C4-2B (cell line): ENCODE measurements around the gene PFN3.
"Not testable (repeated sequence)": the region's sequence is repeated elsewhere in the genome, so short reads cannot be mapped to it uniquely, and the experiment has no call there.

Experiments
- H3K27ac ChIP-seq: fragments of 450-650 bp; 2 replicates; pipeline ENCODE4 v1.5.1; 2017
- ZFX ChIP-seq: fragments of 450-650 bp; IDR thresholded peaks from 2 replicates; pipeline ENCODE4 v1.6.1; 2017
- TF ChIP-seq, protein P1 (sequence below): fragments of 450-650 bp; conservative IDR thresholded peaks from 2 replicates; pipeline ENCODE4 v1.5.1; 2017; ENCODE audit warnings: mild to moderate bottlenecking

Gene PFN3

DNA sequence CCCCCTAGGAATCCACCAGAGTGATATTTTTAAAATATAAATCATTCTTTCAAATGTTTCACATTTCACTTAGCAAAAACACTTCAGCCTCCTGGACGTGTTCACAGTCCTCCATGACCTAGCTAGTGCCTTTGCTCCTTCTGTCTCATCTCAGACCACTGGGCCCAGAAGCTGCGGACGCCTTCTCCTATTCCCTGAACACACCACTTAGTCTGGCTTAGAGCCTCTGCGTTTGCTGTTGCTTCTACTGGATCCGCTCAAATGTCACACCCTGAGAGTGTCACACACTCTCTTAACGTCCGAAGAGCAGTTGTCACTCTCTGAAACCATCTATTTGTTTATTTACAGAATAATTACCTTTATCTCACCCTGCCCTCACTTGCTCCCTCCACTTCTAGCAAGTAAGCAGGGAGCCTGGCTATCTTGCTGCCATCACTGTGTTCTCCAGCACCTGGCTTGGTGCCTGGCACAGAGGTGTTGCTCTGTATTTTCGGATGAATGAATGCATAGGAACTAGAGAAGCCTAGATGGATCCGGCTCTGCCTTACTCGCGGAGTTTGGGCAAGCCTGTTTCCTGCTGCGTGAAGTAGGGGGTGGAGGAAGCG lies 24.8 kb upstream of the PFN3 start:
- peak overlapping the region; percentile 85 for H3K27ac ChIP-seq
- TF ChIP-seq, protein P1, sequence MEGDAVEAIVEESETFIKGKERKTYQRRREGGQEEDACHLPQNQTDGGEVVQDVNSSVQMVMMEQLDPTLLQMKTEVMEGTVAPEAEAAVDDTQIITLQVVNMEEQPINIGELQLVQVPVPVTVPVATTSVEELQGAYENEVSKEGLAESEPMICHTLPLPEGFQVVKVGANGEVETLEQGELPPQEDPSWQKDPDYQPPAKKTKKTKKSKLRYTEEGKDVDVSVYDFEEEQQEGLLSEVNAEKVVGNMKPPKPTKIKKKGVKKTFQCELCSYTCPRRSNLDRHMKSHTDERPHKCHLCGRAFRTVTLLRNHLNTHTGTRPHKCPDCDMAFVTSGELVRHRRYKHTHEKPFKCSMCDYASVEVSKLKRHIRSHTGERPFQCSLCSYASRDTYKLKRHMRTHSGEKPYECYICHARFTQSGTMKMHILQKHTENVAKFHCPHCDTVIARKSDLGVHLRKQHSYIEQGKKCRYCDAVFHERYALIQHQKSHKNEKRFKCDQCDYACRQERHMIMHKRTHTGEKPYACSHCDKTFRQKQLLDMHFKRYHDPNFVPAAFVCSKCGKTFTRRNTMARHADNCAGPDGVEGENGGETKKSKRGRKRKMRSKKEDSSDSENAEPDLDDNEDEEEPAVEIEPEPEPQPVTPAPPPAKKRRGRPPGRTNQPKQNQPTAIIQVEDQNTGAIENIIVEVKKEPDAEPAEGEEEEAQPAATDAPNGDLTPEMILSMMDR, result no peak
- no peak for TF ChIP-seq ZFX

DNA sequence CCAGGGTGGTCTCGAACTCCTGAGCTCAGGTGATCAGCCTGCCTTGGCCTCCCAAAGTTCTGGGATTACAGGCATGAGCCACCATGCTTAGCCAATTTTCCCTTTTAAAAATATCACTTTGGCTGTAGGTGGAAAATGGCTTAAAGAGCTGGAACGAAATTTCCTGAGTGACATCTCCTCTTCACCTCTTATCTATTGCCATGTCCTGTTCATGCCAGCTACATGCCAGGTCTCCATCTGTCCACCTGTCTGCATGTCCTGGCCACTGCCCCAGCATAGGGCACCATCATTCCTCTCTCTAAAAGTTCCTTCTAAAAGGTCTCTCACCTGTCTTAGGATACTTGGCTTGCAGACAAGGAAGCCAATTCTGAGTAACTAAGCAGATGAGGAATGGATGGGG lies 23.2 kb upstream of the PFN3 start:
- H3K27ac ChIP-seq, result no peak overlapping the region
- TF ChIP-seq, protein P1, result no peak
- no peak for TF ChIP-seq ZFX

DNA sequence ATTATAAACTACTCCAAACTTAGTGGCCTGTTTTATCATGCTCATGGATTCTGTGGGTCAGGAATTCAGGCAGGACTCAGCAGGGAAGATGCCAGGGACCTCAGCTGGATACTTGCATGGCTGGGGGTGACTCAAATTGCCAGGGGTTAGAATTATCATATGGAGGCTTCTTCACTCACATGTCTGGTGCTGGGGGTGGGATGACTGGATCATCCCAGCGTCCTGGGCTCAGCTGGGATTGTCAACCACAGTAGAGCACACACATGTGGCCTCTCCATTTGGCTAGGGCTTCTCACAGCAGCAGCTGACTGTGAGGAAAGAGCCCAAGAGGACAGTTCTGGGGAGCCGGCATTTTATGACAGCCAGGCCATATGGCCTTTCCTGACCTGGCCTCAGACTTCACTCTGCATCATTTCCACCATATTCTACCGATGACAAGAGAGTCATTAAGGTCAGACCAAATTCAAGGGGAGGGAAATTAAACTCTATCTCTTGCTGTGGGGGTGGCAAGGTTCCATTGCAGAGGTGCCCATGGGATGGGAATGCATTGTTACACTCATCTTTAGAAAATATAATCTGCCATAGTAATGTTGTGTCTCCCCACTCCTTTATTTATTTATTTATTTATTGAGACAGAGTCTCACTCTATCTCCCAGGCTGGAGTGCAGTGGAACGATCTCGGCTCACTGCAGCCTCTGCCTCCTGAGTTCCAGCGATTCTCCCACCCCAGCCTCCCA lies 20.8 kb upstream of the PFN3 start:
- no peak overlapping the region for H3K27ac ChIP-seq
- no peak for TF ChIP-seq ZFX
- TF ChIP-seq, protein P1, result no peak

DNA sequence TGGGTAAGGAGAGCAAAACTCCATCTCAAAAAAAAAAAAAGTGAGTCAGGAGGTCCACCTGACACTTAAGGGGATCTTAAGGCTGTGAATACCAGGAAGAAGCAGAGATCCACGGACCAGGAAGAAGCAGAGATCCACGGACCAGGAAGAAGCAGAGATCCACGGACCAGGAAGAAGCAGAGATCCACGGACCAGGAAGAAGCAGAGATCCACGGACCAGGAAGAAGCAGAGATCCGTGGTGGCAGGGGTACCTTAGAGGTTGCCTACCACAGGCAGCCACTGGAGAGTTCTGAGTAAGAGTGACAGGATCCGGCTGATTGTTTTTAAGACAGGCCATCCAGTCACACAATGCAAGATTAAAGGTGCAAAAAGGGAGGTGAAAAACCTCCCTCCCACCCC lies 20.0 kb upstream of the PFN3 start:
- H3K27ac ChIP-seq, result not testable (repeated sequence)

DNA sequence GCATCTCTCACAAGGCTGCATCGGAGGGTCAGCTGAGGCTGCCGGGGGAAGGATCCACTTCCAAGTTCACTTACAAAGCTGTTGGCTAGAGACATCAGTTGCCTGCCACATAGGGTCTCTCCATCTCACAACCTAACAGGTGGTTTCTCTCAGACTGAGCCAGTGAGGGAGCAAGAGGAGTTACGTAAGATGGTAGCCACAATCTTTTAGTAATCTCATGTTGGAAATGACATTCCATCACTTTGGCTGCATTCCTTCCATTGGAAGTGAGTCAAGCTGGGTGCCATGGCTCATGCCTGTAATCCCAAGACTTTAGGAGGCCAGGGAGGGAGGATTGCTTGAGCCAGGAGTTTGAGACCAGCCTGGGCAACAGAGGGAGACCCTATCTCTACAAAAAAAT lies 18.6 kb upstream of the PFN3 start:
- H3K27ac ChIP-seq, result no peak overlapping the region
- TF ChIP-seq, protein P1, result no peak
- TF ChIP-seq ZFX, result no peak

DNA sequence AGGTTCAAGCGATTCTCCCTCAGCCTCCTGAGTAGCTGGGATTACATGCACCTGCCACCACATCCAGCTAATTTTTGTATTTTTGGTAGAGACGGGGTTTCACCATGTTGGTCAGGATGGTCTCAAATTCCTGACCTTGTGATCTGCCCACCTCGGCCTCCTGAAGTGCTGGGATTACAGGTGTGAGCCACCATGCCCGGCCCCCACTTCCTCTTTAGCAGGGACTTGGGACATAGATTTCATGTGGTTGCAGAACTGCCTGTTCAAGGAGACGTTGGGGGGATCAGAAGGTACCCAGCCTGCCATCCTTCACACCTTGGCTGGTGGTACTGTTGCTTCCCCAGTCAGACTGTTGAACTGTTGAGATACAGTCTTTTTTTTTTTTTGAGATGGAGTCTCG lies 16.6 kb upstream of the PFN3 start:
- not testable (repeated sequence) for H3K27ac ChIP-seq

DNA sequence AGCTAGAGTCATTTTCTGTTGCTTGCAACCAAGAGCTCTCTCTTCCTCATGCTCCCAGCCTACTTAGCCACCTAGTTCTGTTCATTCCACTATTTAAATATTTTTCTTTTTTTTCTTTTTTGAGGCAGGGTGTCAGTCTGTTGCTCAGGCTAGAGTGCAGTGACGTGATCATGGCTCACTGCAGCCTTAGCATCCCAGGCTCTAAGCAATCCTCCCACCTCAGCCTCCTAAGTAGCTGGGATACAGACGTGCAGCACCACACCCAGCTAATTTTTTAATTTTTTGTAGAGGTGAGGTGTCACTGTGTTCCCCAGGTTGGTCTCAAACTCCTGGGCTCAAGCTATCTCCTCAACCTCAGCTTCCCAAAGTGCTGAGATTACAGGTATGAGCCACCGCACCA lies 14.0 kb upstream of the PFN3 start:
- TF ChIP-seq ZFX, result no peak
- TF ChIP-seq, protein P1, result no peak
- H3K27ac ChIP-seq, result no peak overlapping the region

DNA sequence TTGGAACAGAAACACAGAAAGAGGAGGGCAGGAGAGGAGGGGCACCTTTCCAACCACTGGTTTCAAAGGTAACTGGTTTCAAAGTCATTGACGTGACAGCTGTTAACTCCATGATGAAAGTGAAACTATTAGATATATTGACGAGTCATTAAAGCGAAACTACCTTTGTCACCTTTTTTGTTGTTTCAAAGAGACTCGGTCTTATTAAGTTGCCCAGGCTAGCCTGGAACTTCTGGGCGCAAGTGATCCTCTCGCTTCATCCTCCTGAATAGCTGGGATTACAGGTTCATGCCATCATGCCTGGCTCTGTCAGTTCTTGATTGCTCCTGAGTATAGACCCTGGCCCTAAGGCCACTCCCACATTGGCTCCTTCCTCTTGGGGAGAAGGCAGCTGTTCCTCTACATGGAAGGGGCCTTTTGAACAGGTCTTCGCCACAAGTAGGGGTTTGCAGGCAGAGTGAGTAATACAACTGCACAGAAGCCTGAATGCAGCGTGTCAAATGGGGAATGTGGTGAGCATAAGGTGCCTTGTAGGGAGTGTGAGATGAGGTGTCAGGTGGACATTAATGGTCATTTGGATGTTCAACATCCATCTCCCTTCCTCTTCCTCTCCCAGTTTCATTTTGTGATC lies 12.3 kb upstream of the PFN3 start:
- no peak overlapping the region for H3K27ac ChIP-seq

More for the DNA sequence above, 12.3 kb upstream of the PFN3 start:
- no peak for TF ChIP-seq ZFX
- TF ChIP-seq, protein P1, result no peak
